K562 (cell line): ENCODE measurements around the gene KLHL18. TPM values are rescaled to one million over a fixed set of nuclear protein-coding genes. Genes with fewer than 3 reads are reported as not detected.

Experiments
- BDP1 ChIP-seq: IDR thresholded peaks from 3 replicates; pipeline ENCODE4 v1.6.1; 2011; ENCODE audit not compliant: insufficient read length, insufficient read depth
- CBFB ChIP-seq: sonication (generic); formaldehyde crosslinking; IDR thresholded peaks from 2 replicates; pipeline ENCODE4 v1.4.0; 2020; ENCODE audit warnings: mild to moderate bottlenecking, missing genetic modification reagents
- FOXJ3 ChIP-seq: sonication (generic); formaldehyde crosslinking; IDR thresholded peaks from 2 replicates; pipeline ENCODE4 v1.4.0; 2020; ENCODE audit warnings: mild to moderate bottlenecking, missing genetic modification reagents
- HNRNPLL ChIP-seq: fragments of 200-400 bp; formaldehyde crosslinking; IDR thresholded peaks from 2 replicates; pipeline ENCODE4 v1.6.1; 2017; ENCODE audit warnings: low read length, low read depth, mild to moderate bottlenecking; ENCODE audit not compliant: poor library complexity, severe bottlenecking
- MAFG ChIP-seq: fragments of 450-650 bp; conservative IDR thresholded peaks from 2 replicates; pipeline ENCODE4 v1.6.1; 2016; ENCODE audit warnings: missing genetic modification characterization, missing compliant biosample characterization
- MAZ ChIP-seq, 2 experiments: fragments of 450-650 bp in 1 of 2; sonication (generic) in 1 of 2; formaldehyde crosslinking; IDR thresholded peaks in 1 of 2; conservative IDR thresholded peaks in 1 of 2; 2 replicates each; pipeline versions ENCODE4 v1.4.0 to v1.5.0; 2020; ENCODE audit warnings: mild to moderate bottlenecking in 1 of 2, missing genetic modification reagents in 1 of 2
- MNT ChIP-seq, 2 experiments: fragments of 450-650 bp; conservative IDR thresholded peaks; 2 replicates each; pipeline ENCODE4 v1.6.1; 2017; ENCODE audit warnings: mild to moderate bottlenecking in 2 of 2, moderate library complexity in 2 of 2
- RBM34 ChIP-seq: fragments of 200-400 bp; formaldehyde crosslinking; IDR thresholded peaks from 2 replicates; pipeline ENCODE4 v1.6.1; 2018; ENCODE audit warnings: low read length, borderline replicate concordance; ENCODE audit not compliant: insufficient read depth
- ZKSCAN1 ChIP-seq: fragments of 150-350 bp; IDR thresholded peaks from 2 replicates; pipeline ENCODE4 v1.6.1; 2016; ENCODE audit warnings: low read depth, low read length
- ZNF444 ChIP-seq: fragments of 250-450 bp; sonication (Bioruptor Pico); IDR thresholded peaks from 2 replicates; pipeline ENCODE4 v1.4.0; 2020; ENCODE audit warnings: mild to moderate bottlenecking, moderate library complexity
- ZNF609 ChIP-seq: sonication (generic); formaldehyde crosslinking; IDR thresholded peaks from 2 replicates; pipeline ENCODE4 v1.8.1; 2023; ENCODE audit warnings: missing genetic modification reagents, mild to moderate bottlenecking, borderline replicate concordance
- polyA plus RNA-seq, 8 experiments: library from polyadenylated mRNA; depleted of rRNA in 4 of 8; stranded (reverse) in 5 of 8; unstranded in 3 of 8; fragments of >200 nt; fragmentation: Nextera tagmentation in 2 of 8; fragmentation: Illumina TruSeq in 1 of 8; extraction: Ambion mirVana in 2 of 8; extraction: Trizol in 1 of 8; gene quantifications; 2 replicates each; pipeline versions ENCODE4 v1.2.1 to v1.2.3, GENCODE V29; 2011 to 2014; ENCODE audit warnings: inconsistent platforms in 1 of 8, missing spikeins in 1 of 8
- total RNA-seq, 7 experiments: library from RNA; depleted of rRNA in 6 of 7; stranded (reverse); fragments of >200 nt in 6 of 7; fragmentation: Illumina TruSeq in 2 of 7; extraction: Trizol in 2 of 7; gene quantifications; 2 replicates each; pipeline versions ENCODE4 v1.2.1 to v1.2.3, GENCODE V29; 2011 to 2021; ENCODE audit warnings: low replicate concordance in 1 of 7
- TF ChIP-seq, protein P1 (sequence below): fragments of 250-450 bp; sonication (Bioruptor Pico); IDR thresholded peaks from 2 replicates; pipeline ENCODE4 v1.8.0; 2021; ENCODE audit warnings: moderate library complexity, mild to moderate bottlenecking, inconsistent platforms
- TF ChIP-seq, protein P2 (sequence below): IDR thresholded peaks from 3 replicates; pipeline ENCODE4 v1.6.1; 2011; ENCODE audit warnings: borderline replicate concordance, mild to moderate bottlenecking; ENCODE audit not compliant: insufficient read length, insufficient read depth
- TF ChIP-seq, protein P3 (sequence below): fragments of 450-650 bp; IDR thresholded peaks from 2 replicates; pipeline ENCODE4 v1.7.1; 2018; ENCODE audit warnings: mild to moderate bottlenecking, low read depth; ENCODE audit not compliant: partially characterized antibody

Gene KLHL18
- total and polyA plus RNA-seq, 9 of the 15 experiments (the other 6 are each of a cell fraction or from before 2014, with no cell fraction given), result 26.7 to 97.5 (median 48.7) TPM

DNA sequence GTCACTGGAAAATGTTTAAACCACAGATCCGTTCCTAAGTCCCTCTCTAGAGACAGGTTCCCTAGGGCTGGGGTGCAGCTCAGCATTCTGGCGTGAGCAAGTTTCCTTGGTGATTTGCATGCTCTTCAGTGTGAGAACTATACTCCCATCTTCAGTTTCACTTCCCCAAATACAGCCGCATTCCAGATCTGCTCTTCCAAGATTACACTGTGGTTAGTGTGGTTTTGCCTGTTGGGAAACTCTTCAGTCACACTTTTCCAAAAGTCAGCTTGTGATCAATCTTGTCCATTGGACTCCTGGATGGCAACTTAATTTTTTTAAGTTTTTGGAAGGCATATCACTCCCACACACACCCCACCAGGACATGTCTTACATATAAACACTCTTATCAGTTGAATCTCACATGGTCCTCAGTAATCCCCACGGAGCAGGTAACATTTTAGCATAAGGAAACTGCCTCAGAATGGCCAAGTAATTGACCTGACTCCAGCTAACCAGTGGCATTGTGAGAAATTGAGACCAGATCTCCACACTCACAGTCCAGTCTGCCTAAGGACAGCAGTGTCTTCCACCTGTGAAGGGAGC is 64.6 kb downstream of the KLHL18 start (continued):
- TF ChIP-seq, protein P1, sequence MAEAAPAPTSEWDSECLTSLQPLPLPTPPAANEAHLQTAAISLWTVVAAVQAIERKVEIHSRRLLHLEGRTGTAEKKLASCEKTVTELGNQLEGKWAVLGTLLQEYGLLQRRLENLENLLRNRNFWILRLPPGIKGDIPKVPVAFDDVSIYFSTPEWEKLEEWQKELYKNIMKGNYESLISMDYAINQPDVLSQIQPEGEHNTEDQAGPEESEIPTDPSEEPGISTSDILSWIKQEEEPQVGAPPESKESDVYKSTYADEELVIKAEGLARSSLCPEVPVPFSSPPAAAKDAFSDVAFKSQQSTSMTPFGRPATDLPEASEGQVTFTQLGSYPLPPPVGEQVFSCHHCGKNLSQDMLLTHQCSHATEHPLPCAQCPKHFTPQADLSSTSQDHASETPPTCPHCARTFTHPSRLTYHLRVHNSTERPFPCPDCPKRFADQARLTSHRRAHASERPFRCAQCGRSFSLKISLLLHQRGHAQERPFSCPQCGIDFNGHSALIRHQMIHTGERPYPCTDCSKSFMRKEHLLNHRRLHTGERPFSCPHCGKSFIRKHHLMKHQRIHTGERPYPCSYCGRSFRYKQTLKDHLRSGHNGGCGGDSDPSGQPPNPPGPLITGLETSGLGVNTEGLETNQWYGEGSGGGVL, result no peak
- TF ChIP-seq ZKSCAN1, result no peak
- TF ChIP-seq MNT (conservative IDR thresholded peaks at IDR 0.05), result peak in 1 of 2 experiments; percentile 44; a peak in 1 of 4 replicates
- TF ChIP-seq, protein P2, sequence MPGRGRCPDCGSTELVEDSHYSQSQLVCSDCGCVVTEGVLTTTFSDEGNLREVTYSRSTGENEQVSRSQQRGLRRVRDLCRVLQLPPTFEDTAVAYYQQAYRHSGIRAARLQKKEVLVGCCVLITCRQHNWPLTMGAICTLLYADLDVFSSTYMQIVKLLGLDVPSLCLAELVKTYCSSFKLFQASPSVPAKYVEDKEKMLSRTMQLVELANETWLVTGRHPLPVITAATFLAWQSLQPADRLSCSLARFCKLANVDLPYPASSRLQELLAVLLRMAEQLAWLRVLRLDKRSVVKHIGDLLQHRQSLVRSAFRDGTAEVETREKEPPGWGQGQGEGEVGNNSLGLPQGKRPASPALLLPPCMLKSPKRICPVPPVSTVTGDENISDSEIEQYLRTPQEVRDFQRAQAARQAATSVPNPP, result no peak
- no peak for TF ChIP-seq HNRNPLL
- TF ChIP-seq BDP1, result no peak
- peak; percentile 46; the same call in 1 of the 2 replicates for TF ChIP-seq CBFB (CRISPR knock-in tag)
- TF ChIP-seq ZNF609 (CRISPR knock-in tag), result no peak; the same call in 1 of the 2 replicates
- no peak for TF ChIP-seq ZNF444 (CRISPR knock-in tag)
- no peak for TF ChIP-seq MAFG (tag)
- no peak for TF ChIP-seq RBM34
- peak in 1 of 2 experiments; percentile 60; a peak in 2 of 4 replicates for TF ChIP-seq MAZ (CRISPR knock-in tag; conservative IDR thresholded peaks at IDR 0.05 in 1 of 2, IDR thresholded peaks at IDR 0.05 in 1 of 2)
- no peak for TF ChIP-seq FOXJ3
- TF ChIP-seq, protein P3, sequence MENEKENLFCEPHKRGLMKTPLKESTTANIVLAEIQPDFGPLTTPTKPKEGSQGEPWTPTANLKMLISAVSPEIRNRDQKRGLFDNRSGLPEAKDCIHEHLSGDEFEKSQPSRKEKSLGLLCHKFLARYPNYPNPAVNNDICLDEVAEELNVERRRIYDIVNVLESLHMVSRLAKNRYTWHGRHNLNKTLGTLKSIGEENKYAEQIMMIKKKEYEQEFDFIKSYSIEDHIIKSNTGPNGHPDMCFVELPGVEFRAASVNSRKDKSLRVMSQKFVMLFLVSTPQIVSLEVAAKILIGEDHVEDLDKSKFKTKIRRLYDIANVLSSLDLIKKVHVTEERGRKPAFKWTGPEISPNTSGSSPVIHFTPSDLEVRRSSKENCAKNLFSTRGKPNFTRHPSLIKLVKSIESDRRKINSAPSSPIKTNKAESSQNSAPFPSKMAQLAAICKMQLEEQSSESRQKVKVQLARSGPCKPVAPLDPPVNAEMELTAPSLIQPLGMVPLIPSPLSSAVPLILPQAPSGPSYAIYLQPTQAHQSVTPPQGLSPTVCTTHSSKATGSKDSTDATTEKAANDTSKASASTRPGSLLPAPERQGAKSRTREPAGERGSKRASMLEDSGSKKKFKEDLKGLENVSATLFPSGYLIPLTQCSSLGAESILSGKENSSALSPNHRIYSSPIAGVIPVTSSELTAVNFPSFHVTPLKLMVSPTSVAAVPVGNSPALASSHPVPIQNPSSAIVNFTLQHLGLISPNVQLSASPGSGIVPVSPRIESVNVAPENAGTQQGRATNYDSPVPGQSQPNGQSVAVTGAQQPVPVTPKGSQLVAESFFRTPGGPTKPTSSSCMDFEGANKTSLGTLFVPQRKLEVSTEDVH, result peak; percentile 63
